Activated CD4-positive, alpha-beta T cell treated with anti-CD3 and anti-CD28 coated beads, Interleukin-2, amount 50 U/mL, for 48 hours (primary cell): ENCODE measurements around the gene MAB21L4.
"Not testable (repeated sequence)": the region's sequence is repeated elsewhere in the genome, so short reads cannot be mapped to it uniquely, and the experiment has no call there.

Source experiments
- DNase-seq, 2 experiments: peaks; one replicate each; pipeline ENCODE4 v3.0.0-alpha.2; 2020

The MAB21L4 gene

DNA sequence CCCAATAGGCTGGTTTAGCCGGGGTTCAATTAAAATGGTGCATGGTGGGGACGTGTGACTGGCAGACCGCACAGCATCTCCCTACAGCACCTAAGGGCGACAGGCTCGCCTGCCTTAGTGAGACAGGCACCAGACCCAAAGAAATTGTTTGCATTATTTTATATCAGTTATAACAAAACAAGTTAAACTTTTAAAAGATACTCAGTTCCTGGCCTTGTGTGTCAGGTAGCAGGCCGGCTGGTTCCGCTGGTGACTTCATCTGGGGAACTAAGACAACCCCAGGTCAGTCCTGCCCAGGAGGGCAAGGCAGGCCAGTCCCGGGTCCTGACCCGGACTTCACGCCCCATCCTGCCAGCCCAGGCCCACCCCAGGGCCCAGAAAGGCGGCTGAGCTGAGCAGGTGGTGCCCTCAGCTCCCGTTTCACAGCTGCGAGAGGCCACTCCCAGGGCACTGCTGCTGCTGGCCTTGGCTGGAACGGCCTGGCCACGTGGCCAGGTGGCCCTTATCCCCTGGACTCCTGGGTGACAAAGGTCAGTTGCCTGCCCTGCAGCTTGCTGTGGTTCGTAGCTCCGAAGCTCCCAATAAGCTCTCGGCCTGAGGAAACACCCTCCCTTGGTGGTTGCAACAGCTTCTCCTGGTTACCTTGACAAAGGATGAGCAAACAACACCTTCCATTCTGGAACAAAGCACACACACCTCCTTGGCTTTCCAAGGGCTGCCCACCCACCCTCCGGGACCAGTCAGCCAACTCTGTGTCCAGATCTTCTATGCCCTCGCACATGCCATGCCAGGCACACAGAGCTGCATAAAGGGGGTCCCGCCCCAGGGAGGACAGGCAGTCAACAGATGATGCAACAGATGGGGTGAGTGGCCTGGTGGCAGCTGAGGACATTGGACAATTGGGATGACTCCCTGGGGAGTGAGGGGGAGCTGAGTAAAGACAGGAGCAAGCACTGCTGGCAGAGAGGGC is 38.6 kb downstream of the MAB21L4 start:
- DNase-seq = no peak

DNA sequence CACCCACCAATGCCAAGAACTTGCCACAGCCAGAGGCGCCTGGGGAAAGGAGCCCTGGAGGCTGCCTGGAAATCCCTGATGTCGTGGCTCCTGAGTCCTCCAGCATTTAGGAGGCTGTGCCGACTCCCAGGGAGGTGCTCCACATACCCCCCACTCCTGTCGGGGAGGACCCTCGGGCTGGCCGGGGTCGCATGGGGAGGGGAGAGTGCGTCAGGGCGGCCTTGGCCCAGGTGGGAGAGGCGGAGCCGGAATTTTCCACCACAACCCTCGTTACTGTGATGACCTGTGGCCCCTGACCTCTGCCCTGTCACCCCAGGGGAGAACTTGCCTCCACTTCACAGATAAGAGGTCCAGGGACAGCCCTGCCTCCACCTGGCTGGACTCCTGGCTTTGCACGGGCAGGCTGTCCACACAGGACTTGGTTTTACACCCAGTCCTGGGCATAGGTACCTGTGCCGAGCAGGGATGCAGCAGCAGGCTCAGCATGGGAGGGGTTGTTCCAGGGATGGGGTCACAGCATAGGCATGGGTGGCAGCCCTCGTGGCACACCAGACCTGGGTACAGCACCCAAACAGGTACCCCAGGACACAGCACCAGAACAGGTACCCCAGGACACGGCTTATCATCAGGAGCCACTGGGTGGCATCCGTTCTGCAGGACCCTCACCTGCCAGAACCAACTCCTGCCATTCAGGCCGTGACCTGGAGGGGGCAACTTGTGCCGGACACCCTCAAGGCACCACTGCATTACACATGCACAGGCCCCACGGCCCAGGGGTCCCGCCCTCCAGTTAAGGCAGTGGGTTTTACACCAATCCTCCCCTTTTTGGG is 39.6 kb downstream of the MAB21L4 start:
- DNase-seq = no peak

DNA sequence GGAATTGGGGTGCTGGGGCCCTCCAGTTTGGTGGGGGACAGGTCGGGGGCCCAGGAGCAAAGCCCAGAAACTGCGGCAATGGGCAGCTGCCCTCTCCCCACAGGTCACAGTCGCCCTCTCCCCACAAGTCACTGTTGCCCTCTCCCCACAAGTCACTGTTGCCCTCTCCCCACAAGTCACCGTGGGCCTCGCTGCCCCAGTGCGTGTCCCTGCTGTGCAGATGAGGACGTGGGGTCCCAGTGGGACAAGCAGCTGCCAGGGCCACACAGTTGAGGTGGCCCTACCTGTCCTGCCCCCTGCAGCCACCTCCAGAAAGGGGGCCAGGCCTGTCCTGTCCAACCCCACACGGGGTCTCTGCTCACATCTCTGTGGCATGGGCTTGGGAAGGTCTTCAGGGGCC is 40.3 kb downstream of the MAB21L4 start:
- no peak for DNase-seq

DNA sequence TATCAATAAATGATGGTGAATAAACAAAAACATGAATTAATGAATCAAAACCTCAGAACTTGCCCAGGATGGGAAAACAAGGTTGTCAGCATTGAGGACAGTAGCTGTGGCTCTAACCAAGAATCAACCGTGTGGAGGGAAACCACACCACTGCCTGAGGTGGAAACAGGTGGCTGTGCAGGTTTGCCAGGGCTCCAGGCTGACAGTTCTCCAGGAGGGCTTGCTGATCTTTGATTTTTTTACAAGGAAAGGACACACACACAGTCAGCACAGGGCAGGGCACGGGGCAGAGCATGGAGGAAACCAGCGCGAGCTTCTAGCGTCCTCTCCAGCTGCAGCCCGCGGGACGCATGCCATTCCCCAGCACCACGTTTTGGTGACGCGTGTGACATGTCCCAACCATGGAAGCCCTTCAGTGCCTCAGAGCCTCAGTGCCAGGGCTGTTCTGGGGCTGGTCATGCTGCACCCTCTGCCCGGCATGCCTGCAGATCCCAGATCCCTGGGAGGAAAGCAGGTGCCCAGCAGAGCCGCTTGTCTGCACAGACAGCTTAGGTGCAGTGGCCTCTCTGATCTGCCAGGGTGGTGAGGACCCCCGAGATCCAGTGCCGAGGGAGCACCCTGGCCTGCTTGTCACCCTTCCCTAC is 43.2 kb downstream of the MAB21L4 start:
- DNase-seq = no peak

DNA sequence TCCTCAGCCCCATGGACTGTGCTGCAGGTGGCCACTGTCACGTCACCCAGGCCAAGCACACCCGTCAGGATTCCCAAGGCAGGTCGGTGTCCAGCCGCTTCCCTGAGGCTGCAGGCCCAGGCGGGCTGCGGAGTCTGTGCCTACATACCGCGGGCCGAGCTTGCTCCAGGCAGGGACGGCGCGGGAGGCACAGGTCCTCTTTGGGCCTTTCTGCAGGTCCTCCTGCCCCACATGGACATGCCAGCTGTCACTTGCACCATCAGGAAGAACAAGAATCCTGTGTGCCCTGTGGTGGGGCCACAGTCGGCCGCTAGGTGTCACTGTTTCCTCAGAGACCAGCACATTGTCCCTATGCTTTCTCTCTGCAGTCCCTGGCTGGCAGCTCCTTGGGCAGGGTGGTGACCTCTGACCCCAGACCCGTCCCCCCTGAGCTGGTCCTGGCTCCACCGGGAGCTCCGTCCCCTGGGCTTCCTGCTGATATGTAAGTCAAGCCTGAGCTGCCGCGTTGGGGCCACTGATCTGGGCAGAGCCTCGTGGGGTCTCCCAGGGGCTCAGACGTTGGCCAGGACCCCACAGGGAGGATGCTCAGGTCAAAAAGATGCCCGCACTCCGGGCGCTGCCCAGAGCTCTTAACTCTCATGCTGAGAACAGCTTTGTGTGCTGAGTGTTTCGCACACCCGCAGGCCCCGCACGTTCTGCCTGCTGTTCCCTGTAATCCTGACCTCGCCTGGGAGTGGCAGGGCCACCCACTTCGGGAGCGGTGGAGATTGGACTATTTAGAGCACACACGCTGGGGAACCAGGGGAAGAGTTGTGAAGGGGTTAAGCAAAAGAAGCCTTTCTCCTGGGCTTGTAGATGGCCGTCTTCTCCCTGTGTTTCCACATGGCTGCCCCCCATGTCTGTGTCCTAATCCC is 44.6 kb downstream of the MAB21L4 start:
- DNase-seq = peak; percentile 86 to 91

DNA sequence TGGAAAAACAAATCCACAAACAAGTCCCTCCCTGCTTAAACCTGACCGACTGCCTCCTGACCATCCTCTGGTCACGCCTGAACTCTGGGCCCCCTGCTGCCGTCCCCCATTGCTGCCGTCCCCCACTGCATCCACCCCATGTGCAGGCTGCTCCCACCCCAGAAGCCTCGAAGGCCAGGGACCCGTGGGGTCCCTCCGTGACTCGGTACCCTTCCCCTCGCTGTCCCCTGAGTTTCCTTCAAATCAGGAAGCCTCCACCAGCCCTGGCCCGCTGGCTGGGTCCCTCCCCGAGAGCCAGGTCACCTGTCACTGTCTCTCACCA is 45.2 kb downstream of the MAB21L4 start:
- DNase-seq = no peak

DNA sequence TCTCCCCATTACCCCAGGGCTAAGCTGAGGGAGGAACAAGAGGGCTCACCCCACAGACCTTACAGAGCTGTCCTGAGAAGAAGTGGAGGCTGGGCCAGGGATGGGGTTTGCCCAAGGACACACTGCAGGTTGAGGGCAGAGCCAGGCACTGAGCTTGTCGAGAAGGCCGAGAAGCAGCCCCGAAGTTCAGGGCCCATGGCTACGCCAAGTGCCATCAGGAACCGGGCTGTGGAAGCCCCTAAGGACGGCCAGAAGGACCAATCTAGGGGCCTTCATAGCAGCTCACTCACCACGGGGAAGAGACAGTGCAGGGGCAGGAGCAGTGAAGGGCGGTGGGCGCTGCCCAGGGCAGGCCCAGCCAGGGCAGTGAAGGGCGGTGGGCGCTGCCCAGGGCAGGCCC is 45.9 kb downstream of the MAB21L4 start:
- no peak for DNase-seq

DNA sequence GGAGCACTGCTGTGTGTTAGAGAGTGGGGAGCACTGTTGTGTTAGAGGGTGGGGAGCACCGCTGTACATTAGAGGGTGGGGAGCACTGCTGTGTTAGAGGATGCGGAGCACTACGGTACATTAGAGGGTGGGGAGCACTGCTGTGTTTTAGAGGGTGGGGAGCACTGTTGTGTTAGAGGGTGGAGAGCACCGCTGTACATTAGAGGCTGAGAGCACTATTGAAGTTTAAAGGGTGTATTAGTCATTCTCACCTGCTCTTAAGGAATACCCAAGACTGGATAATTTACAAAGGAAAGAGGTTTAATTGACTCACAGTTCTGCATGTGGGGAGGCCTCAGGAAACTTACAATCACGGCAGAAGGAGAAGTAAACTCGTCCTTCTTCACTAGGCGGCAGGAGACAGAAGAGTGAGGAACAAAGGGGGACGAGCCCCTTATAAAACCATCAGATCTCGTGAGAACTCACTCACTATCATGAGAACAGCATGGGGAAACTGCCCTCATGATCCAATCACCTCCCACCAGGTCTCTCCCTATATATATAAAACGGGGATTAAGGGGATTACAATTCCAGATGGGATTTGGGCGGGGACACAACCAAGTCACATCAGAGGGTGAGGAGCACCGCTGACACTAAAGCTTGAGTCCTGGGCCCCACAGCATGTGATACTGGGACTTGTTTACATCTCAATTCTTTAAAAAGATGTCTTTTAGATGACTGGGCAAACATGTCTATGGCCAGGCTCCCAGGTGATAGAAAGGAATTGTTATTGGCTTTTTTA is 46.9 kb downstream of the MAB21L4 start:
- DNase-seq = no peak

DNA sequence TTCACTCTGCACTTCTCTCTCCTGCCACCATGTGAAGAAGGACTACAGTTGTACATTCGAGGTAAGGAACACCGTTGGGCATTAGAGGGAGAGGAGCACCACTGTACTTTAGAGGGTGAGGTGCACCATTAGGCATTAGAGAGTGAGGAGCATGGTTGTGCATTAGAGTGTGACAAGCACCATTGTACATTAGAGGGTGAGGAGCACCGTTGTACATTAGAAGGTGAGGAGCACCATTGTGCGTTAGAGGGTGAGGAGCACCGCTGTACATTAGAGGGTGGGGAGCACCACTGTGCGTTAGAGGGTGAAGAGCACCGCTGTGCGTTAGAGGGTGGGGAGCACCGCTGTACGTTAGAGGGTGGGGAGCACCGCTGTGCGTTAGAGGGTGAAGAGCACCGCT is 48.1 kb downstream of the MAB21L4 start:
- no peak for DNase-seq

DNA sequence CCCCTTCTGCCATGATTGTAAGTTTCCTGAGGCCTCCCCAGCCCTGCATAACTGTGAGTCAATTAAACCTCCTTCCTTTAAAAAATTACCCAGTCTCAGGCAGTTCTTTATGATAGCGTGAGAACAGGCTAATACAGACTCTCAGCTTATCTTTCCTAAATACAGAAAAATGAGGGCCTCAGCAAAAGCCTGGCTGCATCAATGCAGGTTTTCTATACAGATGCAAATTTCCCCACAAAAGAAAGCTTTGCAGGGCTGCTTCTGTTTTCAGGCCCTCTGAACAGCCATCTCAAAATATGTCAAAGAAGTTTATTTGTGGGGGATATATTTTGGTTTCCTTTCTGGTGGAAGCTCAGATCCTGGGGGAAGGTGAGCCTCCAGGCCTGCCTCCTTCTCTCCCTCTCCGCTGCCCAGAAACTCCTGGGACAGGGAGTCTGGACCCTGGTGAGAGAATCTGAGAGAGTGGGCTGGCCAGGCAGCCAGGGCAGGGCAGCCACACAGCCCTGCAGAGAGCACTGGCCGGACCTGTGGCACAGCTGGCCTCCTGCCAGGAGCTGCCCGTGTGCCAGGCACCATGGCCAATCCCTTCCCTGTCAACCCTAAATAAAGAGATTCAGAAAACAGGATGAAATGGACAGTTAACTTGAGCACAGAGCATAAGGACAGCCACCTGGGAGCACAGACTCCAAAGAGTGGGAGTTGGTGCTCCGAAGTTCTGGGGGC is 48.9 kb downstream of the MAB21L4 start:
- DNase-seq = no peak

DNA sequence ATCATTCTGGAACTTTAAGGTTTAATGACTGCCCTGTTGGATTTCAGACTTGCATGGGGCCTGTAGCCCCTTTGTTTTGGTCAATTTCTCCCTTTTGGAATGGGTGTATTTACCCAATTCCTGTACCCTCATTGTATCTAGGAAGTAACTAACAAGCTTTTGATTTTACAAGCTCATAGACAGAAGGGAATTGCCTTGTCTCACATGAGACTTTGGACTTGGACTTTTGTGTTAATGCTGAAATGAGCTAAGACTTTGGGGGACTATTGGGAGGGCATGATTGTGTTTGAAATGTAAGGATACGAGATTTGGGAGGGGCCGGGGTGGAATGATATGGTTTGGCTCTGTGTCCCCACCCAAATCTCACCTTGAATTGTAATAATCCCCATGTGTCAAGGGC is 49.6 kb downstream of the MAB21L4 start:
- DNase-seq = not testable (repeated sequence)

DNA sequence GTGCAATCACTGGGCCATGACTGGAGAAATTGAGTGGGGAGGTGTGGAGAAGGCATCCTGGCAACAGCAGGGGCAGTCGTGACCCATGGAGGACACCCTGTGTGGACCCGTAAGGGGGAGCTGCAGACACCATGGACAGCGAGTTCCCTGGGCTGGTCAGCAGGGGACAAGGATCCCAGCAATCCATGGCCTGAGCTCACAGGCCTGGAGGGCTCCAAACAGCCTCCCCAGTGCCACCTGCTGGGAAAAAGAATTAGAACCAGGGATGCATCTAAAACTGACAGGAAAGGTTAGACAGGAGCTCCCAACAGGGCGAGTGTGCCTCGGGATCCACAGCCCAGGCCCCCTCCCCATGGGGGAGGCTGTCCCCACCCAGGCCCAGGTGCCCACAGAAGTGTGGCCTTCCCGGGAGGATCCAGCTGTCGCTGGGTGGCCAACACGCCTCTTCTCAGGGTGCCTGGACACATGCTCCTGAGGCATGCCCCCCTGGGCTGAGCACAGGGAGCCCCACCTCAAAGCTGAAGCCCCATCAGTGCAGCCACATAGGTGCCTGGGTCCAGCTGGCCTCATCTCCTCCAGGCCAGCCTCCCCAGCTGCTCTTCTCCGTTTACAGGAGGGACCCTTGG is 55.4 kb downstream of the MAB21L4 start:
- DNase-seq = peak in 1 of 2 experiments; percentile 34

DNA sequence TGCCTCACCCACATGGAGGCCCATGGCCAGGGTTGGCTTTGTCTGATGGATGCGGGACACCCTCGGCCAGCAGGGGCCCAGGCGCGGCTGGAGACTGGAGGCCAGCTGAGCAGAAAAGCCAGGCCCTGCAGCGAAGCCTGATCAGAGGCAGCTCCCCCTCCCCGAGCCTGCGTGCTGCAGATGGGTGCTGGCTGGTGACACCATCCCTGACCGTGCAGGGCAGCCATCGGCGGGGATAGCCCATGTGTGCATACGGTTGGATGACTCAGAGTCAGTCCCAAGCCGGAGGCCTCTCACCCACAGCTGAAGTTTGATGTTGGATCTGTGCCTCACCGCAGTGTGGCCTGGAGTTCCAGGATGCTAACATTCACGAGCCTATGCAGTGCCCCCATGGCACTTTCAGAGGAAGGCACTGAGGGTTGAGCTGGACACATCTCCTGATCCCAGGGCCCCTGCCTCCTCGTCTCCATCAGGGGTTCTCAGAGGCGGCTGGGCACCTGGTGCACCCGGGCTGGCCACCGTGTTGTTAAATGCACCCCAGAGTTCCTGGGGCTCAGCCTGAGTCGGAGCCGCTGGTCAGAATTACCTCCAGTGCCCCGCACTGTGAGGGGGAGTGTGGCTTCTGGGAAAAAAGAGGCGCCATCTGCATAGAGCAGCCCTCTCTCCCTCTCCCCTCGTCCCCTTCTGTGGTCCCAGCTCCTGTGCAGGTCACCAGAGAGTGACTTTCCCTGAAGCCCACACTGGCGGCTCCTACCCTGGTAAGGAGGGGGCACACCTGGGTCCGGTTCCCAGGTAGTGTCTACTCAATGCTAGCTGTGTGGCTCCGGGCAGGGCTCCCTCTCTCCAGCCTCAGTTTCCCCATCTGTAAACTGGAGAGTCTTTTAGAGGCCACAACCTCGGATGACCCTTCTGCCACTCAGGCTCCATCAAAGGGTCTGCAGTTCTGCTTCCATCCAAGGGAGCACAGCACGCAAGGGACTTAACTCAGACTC is 56.5 kb downstream of the MAB21L4 start:
- no peak for DNase-seq

DNA sequence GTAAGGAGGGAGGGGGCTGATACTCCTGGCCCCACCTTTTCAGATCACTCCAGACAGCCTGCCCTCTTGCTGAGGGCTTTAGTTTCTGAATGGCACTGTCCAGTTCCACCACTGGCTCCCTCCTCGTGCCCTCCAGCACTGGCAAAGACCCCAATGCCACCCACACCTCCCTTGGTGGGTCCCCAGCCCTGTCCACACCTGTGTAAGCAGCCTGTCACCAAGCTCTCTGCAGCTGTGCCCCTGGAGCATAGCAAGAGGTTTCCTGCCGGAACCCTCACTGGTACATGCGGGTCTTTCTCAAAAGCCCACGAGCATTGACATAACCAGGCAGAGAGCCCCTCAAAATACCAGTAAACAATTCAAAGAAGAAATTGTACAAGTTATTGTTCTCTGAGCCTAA is 58.3 kb downstream of the MAB21L4 start:
- DNase-seq = no peak

DNA sequence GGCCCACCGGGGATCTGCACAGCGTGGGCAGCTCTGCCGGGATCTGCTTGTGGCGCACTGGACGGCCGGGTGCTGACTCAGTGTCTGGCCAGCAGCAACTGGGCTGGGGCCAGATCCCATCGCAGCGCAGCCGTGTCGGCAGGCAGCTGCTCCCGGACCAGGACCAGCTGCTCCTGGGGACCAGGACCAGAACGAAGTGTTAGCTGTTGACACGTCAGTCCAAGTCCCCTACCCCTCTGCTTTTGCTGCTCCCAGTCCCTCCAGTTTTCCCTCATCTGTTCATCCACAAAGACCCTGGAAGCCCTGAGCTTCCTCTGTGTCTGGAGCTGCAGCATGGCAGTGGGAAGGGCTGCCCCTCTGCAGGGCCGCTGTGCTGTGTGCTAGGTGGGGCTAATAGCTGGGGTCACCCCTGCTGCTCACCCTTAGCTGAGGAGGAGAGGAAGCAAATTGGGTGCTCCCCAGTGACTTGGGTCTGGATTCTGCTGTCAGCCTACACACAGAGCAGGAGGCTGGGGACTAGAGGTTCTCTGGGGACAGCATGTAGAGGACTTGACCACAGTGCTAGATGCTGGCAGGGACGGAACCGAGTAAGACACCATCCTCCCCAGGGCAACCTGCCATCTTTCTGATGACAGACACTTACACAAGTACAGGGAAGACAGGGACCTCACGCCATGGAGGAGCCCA is 59.0 kb downstream of the MAB21L4 start:
- DNase-seq = no peak
